ENCODE measurements around the gene PRKCB.

DNA sequence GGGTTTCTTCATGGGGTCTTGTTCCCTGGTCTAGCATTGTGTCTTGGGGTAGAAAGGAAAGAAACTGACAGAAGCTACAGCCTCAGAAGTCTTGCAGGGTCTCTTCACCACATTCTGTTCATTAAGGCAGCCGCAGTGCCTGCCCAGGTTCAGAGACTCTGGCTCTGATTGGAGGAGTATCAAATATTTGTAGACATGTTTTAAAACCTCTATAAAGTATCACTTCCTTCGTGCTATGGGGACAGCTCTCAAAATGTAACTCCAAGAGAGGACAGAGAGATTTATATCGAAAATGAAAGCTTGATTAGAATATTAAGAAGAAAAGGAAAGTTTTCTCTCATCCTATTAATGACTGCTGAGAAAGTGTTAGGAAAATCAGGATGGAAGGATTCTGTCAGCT, 313.3 kb downstream of the PRKCB start:
- TF ChIP-seq RAD21 (IDR thresholded peaks at IDR 0.05) (no peak), JUND (IDR thresholded peaks at IDR 0.05) (no peak), EGR1 (IDR thresholded peaks at IDR 0.05; ENCODE audit: low read depth in 2 of 2) (no peak), SP1 (IDR thresholded peaks at IDR 0.05) (no peak), TAF1 (conservative IDR thresholded peaks at IDR 0.05) (no peak), RXRA (IDR thresholded peaks at IDR 0.05) (no peak), YY1 (IDR thresholded peaks at IDR 0.05) (no peak), HNF4G (IDR thresholded peaks at IDR 0.05) (no peak), GABPA (IDR thresholded peaks at IDR 0.05 in 1 of 2, conservative IDR thresholded peaks at IDR 0.05 in 1 of 2) (no peak)
- TF ChIP-seq, protein P1, sequence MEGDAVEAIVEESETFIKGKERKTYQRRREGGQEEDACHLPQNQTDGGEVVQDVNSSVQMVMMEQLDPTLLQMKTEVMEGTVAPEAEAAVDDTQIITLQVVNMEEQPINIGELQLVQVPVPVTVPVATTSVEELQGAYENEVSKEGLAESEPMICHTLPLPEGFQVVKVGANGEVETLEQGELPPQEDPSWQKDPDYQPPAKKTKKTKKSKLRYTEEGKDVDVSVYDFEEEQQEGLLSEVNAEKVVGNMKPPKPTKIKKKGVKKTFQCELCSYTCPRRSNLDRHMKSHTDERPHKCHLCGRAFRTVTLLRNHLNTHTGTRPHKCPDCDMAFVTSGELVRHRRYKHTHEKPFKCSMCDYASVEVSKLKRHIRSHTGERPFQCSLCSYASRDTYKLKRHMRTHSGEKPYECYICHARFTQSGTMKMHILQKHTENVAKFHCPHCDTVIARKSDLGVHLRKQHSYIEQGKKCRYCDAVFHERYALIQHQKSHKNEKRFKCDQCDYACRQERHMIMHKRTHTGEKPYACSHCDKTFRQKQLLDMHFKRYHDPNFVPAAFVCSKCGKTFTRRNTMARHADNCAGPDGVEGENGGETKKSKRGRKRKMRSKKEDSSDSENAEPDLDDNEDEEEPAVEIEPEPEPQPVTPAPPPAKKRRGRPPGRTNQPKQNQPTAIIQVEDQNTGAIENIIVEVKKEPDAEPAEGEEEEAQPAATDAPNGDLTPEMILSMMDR (IDR thresholded peaks at IDR 0.05; ENCODE audit: low read depth, low read length, missing input control), result no peak
- TF ChIP-seq, protein P2, sequence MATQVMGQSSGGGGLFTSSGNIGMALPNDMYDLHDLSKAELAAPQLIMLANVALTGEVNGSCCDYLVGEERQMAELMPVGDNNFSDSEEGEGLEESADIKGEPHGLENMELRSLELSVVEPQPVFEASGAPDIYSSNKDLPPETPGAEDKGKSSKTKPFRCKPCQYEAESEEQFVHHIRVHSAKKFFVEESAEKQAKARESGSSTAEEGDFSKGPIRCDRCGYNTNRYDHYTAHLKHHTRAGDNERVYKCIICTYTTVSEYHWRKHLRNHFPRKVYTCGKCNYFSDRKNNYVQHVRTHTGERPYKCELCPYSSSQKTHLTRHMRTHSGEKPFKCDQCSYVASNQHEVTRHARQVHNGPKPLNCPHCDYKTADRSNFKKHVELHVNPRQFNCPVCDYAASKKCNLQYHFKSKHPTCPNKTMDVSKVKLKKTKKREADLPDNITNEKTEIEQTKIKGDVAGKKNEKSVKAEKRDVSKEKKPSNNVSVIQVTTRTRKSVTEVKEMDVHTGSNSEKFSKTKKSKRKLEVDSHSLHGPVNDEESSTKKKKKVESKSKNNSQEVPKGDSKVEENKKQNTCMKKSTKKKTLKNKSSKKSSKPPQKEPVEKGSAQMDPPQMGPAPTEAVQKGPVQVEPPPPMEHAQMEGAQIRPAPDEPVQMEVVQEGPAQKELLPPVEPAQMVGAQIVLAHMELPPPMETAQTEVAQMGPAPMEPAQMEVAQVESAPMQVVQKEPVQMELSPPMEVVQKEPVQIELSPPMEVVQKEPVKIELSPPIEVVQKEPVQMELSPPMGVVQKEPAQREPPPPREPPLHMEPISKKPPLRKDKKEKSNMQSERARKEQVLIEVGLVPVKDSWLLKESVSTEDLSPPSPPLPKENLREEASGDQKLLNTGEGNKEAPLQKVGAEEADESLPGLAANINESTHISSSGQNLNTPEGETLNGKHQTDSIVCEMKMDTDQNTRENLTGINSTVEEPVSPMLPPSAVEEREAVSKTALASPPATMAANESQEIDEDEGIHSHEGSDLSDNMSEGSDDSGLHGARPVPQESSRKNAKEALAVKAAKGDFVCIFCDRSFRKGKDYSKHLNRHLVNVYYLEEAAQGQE (IDR thresholded peaks at IDR 0.05), result no peak
- TF ChIP-seq, protein P3, sequence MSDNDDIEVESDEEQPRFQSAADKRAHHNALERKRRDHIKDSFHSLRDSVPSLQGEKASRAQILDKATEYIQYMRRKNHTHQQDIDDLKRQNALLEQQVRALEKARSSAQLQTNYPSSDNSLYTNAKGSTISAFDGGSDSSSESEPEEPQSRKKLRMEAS (IDR thresholded peaks at IDR 0.05), result no peak
- TF ChIP-seq, protein P4, sequence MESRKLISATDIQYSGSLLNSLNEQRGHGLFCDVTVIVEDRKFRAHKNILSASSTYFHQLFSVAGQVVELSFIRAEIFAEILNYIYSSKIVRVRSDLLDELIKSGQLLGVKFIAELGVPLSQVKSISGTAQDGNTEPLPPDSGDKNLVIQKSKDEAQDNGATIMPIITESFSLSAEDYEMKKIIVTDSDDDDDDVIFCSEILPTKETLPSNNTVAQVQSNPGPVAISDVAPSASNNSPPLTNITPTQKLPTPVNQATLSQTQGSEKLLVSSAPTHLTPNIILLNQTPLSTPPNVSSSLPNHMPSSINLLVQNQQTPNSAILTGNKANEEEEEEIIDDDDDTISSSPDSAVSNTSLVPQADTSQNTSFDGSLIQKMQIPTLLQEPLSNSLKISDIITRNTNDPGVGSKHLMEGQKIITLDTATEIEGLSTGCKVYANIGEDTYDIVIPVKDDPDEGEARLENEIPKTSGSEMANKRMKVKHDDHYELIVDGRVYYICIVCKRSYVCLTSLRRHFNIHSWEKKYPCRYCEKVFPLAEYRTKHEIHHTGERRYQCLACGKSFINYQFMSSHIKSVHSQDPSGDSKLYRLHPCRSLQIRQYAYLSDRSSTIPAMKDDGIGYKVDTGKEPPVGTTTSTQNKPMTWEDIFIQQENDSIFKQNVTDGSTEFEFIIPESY (IDR thresholded peaks at IDR 0.05), result no peak
